NCI-H146 (cell line): ENCODE measurements around the gene TSPAN2.

ENCODE experiments used
- DNase-seq: peaks from one replicate; lab custom pipeline; 2025; lab: John Stamatoyannopoulos, UW

Gene TSPAN2

DNA sequence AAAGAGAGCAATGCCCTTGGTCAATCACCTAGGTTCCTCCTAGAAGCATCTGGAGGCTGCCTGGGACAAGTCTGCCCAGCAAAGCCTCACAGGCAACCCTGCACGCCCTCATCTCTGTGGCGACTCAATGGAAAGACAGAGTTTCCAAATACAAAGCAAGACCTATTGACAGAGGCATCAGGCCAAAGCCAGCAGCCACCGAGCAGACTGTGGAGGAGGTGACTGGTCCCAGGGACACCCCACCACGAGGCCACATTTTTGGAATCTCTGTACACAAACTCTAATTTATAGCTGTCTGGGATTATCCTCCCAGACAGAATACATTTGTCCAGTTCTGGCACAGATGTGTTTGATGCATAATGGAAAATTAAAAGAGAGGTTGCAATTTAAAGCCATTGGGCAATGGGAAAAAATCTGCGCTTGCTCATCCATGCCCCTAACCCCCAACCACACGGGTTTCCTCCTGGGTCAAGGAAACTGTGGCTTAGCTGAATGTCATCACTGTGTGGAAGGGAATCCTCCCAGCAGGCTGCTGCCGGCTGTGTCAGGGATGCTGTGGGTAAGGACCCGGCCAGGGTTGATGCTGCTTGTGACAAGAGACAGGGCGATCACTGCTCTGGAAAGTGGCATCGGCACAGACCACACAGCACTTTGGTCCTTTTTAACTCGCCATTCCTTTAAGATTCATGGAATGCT is 14.3 kb downstream of the TSPAN2 start:
- no peak for DNase-seq

DNA sequence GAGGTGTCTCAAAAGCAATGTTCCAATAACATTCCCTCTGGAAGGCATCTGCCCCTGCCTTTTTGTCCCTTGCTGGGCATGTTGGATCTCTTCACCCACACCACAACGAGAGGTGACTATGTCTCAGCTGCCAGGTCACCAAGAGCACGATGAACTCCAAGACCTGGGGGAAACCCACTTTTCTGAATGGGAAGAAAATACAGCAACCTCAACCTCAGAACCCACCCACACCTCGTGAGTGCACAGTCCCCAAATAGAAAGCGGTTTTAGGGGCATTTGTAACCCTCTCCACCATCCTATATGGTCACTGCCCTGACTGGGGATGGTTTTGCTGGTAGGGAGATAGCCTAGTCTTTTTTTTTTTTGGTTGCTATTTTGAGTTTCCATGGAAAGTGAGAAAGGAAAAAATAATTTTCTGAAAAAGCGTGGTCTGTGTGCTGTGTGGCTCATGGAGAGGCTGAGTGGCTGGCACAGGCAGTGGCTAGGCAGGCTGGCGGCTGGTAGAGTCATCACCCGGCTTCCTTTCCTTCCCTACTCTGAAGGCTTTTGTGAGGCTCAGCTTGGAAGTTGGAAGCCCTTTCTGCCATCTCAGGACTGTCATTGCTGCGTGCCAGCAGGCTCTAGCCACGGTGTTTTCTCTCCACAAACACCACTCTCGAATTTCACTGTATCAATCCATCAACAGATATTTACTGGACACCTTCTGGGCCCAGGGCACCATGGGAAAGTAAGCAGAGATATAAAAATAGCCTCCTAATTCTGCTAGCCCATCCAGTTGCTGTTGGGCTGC is 15.8 kb downstream of the TSPAN2 start:
- DNase-seq, result no peak

DNA sequence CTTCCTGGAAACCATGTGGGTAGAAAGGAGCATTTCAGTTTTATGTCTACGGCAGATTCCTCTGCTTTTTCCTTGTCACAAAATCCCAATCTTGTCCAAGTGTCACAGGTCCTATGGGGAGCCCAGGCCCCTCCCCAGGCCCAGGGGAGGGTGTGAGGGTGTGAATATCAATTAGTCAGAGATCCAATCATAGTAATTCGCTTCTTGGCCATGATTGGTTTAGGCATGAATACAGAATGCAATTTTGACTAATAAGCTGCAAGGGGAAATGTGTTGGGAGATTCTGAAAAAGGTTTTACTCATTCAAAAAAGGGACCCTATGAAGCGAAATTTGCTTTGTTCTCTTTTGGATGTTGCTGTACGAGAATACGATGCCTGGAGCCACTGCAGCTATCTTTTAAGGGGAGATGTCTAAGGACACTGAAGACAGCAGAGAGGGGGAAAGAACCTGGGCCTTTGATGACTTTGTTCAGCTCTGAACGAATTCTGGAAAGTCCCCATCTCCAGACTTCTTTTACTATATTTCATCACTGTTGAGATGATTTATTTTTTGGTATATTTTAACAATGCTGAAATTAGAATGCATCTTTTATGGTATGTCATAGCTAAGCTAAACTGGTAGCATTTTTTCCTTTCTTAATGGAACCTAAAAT is 18.2 kb downstream of the TSPAN2 start:
- no peak for DNase-seq

DNA sequence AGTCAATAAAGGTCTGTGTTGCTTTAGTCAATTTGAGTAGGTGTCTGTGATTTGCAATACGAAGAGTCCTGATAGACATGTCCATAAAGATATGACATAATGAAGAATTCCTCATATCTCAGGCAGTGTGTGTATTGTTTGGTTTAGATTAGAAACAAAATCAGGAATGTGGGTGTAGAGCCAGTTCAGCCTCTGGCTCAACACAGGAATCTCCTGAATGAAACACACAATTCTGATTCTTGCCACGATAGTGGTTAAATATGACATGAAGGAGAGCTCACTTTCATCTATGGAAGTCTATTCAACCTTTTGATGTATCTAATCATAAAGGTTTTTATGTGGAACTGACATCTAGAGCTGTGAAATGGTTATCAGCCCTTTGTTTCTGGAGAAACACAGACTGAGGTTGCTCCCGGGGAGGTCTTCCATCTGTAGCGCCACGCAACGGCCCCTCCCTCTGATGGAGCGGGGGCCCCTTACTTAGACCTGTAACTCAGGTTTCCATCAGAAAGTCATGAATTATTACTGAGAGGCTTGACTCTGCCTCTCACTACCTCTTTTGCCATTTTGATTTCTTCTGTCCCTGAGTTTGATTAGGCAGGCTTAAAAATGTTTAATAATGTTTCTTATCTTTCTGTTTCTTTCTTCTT is 19.5 kb downstream of the TSPAN2 start:
- no peak for DNase-seq

DNA sequence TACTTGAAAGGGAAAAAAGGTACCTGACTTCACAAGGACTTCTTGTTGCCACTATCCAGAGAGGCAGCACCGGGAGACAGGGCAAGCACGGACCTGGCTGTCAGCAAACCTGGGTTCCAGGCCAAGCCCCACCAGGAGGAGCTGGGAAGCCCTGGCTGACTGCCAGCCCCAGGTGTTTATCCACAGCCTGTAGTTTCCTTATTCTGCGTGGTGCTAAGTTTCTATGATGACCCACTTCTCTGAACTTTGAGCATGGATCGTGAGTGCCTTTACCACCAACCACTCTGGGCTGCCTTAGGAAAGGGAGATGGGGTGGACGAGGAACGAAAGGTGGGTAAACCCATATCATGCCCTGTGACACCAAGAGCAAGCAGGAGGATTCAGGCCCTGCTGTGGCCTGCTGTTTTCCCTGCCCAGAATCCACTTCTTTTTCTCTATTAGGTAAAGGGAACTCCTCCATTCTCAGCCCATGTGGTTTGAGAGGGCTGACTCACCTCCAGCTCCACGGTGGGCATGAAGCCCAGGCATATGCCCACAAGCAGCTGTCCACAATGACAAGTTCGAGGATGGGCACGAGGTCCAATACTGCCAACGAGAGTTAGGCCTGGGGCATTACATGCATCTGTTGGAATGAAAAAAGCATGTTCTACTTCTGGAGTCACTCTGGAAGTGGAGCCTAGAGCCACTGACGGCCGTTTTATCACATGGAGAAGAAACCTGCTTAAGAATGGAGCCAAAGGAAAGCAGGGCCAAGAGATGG is 20.3 kb downstream of the TSPAN2 start:
- DNase-seq, result no peak

DNA sequence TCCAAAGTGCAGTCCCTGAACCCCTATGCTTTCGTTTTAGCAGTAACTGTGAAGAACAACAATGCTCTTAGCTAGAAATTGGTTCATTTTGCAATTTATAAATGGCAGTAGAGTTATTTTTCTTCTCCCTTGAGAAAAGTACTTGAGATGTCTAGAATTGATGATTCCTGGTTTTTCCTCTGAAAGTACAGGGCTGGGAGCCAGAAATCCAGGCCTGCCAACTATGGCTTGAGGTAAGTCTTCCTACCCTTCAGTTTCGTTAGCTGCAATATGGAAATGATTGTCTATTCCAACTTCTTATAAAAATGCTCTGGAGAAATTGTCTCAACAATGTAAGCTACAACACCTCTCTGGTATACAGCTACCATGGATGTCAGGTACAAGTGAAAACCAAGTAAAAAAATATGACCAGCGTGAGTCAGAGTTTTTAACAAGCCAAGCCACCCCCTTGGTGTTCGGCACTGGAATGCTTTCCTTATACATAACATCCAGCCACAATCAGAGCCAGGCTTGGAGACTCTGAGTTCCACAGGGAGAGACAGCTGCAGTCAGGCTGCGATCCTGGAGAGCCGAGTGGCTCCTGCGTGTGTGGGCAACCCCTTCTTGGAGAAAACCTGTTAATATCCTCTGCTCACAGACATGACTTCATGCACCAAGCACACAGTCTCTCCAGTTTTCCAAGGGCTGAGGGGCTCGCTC is 22.0 kb downstream of the TSPAN2 start:
- no peak for DNase-seq

DNA sequence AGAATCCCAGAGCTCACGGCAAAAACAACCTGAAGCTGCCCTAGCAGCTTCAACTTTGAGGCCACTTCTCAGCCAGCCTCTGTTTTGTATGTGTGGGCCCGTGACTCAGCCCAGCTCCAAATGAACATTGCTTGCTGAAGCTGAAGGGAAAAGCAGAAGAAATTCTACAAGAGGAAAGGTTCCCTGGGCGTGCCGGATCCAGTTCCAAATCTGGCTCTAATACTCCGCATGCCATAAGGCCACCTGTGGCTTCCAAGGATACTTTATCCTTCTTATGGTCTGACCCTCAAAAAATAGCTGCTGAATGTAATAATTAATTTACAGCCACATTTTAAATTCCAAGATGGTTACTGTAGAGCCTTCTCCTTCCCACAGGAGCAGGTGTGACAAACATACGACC is 24.3 kb downstream of the TSPAN2 start:
- DNase-seq, result no peak

DNA sequence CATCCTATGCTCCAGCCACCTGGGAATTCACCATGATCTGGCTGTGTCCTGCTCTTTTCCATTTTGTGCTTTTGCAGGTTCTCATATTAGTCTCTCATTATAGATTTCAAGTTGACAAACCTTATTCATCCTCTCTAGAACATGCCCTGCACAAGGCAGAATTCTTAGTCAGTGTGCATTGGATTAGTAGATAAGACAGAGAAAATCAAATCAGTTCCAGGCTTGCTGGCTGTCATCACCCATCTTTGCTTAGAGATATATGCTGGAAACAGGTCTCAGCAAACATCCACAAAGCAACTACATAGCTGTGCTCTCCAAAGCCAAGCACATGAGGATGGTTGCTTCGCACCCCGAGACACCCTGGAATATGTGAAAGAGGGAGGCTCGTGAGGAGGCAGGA is 24.8 kb downstream of the TSPAN2 start:
- no peak for DNase-seq

DNA sequence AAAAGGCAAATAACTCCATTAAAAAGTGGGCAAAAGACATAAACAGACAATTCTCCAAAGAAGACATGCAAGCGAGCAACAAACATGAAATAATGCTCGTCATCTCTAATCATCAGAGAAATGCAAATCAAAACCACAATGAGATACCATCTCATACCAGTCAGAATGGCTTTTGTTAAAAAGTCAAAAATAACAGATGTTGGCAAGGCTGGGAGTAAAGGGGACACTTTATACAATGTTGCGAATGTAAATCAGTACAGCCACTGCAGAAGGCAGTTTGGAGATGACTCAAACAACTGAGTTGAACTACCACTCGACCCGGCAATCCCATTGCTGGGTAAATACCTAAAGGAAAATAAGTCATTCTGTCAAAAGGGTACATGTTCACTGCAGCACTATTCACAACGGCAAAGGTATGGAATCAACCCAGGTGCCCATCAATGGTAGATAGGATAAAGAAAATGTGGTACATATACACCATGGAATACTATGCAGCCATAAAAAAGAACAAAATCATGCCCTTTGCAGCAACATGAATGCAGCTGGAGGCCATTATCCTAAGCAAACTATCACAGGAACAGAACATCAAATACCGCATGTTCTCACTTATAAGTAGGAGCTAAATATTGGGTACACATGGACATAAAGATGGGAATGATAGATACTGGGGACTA is 25.9 kb downstream of the TSPAN2 start:
- DNase-seq, result no peak

DNA sequence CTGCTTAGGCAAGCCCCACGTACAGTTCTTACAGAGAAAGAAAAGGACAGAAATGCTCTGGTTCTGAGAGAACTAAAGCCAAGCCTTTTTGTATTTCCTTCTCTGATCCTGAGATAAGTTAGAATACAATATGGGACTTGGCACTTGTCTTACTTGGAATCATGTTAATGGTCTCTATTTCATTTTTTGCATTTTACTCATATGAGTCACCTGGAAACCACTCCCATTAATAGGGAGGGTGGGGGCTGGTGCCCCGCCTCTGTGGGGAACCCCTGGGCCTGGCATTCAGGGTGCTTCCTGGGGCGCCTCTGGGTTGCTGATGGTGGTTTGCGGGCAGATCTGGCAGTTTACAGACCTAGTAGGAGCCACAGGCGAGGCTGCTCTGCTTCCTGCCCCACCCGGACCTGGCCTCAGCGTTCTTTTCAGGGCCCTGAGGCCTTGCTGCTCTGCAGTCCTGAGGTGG is 26.7 kb downstream of the TSPAN2 start:
- no peak for DNase-seq

DNA sequence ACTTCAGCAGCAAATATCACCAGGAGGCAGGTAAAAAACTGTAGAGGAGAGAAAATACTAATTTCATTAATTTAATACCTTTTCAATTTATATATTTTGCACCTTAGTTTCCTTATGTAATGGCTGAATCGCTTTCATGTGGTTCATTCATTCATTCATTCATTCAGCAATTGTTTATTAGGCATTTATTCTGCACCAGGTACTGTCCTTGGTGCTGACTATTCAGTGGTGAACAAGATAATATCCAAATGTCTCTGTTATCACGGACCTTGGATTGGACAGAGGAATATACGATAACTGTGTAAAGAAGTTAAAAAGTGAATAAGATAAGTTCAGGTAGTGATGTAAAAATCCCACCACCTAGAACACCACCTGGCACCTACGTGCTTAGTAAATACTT is 28.8 kb downstream of the TSPAN2 start:
- no peak for DNase-seq

DNA sequence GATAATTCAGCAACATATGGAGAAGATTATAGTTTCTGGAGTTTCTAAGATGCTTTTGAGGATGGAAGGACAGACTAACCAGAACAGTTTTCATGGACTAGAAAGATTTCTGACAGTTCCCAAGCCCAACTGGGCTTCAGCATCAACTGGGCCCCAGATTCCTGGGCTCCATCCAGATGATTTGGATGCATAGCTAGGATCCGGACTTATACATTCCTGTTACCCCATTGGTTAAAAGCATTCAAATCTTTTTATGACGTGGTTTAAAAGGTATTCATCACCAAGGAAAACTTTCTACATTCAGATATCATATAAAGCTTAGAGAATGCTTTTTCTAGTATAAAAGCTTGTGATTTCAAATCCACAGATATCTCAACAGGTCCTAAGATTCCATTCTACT is 30.0 kb downstream of the TSPAN2 start:
- DNase-seq, result no peak

DNA sequence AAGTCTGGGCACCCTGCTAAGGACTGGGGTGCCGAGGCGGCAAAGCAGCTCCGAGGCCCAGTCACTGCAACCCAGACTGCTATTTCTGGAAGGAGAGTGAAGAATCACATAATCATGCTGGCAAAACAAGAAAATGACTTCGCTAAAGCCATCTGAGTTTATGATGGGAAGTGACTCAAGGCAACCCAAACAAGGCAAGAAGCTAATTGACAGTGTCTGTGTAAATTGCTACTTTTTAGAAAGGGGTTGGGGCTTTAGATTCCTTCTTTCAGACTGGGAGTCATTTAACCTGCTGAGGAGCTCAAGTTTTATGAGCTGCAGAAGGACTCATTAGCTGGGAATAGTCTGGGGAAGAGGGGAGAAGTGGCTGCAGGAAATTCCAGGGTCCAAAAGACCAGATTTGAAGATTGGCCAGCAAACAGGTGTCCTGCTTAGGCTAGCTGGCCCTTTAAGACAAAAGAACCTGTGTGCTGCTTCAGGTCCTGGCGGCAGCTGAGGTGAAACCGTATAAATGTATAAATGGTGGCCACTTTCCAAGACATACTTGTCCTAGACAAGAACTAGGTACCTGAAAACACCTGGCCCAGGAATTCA is 31.5 kb downstream of the TSPAN2 start:
- DNase-seq, result no peak

DNA sequence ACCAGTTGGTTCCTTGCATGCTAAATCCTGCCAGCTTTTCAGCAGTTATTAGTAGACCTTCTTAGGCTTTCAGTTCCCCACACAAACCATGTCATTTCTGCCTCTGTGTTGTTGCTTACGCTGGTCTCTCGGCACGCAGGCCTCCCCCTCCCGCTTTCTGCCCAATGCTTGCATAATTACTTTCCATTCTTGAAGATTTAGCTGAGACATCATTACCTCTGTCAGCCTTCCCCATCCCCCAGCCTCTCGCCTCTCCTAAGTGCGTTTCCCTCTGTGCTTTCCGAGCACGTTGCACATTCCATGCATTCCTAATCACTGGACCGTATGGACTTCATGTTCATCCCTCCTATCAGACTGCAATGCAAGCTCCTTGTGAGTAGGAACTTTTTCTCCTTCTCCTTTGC is 32.9 kb downstream of the TSPAN2 start:
- no peak for DNase-seq

DNA sequence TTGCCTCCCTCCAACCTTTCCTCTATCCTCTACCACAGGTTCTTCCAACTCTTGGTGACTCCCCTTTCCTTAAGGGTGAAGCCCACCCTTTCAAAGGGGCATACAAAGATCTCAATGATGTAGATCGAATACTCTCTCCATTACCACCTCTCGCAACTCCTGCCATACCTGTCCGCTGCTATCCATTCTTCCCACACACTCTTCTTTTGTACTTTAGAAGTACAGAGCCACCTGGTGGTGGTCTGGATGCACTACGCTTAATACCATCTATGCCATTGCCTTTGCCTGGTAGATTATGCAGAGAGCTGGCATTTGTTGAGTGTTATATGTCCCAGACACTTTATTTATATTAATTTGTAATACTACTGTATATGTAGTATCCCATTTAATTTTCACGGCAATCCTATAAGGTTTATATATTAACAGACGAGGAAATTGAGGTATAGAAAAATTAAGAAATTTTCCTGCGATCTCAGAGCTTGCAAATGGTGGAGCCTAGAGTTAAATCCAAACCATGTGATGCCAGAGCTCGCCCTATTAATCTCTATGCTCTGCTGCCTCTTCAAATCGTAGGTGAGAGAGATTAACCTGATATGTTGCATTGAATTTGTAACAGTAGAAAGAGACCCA is 36.7 kb downstream of the TSPAN2 start:
- peak; percentile 63 for DNase-seq

DNA sequence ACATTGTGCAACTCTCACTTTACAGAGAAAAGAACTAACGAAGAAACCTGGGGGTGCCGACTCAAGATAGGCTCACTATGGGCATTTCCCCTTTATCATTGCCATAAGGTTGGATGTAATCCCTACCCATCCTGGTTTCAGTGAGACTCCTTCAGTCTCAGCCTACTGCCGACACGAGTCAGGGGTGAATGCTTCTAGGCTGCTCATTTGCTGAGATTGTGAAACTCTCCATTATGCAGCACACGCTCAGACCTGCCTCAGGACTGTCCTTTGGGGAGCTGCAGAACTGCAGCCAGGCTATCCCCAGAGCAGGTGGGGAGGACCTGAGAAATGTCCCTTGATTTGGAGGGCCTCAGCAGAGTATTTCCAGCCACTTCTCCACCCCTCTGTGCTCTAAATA is 37.5 kb downstream of the TSPAN2 start:
- no peak for DNase-seq

DNA sequence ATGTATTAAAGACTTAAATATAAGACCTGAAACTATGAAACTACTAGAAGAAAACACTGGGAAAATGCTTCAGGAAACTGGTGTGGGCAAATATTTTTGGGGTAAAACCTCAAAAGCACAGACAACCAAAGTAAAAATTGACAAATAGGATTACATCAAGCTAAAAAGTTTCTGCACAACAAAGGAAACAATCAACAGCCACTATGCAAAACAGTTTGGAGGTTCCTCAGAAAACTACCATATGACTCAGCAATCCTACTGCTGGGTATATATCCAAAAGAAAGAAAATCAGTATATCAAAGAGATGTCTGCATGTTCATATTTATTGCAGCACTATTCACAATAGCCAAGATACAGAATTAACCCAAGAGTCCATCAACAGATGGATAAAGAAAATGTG is 42.6 kb downstream of the TSPAN2 start:
- DNase-seq, result no peak

DNA sequence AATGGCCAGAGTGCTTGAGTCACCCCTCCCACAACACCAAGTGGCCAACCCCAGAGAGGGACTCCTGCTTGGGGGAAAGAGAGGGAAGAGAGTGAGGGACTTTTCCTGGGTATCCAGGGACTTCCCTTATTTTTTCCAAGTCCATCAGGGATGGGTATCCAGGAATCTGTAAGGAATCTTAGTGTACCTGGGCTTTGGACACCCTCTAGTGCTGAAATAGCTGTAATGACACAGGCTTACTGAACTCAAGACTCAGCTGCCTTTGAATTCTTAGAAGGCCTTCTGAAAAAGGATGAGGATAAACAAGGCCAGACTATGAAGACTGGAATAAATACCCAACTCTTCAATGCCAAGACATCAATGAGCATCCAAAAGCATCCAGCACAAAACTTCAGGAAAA is 47.6 kb downstream of the TSPAN2 start:
- no peak for DNase-seq

DNA sequence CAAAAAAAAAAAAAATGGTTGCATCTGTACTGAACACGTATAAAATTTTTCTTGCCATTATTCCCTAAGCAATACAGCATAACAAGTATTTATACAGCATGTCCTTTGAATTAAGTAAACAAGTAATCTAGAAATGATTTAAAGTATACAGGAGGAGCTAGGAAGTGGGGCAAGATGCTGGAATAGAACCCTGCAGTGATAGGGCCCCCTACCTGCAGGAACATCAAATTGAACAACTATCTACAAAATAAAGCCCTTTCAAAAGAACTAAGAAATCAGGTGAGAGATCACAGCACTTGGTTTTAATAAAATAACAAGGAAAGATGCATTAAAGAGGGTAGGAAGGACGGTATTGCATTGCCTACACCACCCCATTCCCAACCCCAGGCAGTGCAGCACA is 48.8 kb downstream of the TSPAN2 start:
- DNase-seq, result no peak
